ENCODE results near the gene FAAP100.

The FAAP100 gene

DNA sequence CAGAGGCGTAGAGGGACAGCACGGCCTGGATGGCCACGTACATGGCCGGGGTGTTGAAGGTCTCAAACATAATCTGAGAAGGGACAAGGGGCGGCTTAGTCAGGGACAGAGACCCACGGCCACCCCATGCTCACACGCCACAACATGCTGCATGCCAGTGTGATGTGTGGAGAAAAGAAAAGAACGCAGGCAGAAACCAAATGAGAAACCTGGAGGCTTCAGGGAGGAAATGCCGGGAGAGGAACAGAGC, 40.7 kb downstream of the FAAP100 start:
- H3K4me3 ChIP-seq (ENCODE audit: low read length), result peak overlapping the region; percentile 85
- TF ChIP-seq, protein P1, sequence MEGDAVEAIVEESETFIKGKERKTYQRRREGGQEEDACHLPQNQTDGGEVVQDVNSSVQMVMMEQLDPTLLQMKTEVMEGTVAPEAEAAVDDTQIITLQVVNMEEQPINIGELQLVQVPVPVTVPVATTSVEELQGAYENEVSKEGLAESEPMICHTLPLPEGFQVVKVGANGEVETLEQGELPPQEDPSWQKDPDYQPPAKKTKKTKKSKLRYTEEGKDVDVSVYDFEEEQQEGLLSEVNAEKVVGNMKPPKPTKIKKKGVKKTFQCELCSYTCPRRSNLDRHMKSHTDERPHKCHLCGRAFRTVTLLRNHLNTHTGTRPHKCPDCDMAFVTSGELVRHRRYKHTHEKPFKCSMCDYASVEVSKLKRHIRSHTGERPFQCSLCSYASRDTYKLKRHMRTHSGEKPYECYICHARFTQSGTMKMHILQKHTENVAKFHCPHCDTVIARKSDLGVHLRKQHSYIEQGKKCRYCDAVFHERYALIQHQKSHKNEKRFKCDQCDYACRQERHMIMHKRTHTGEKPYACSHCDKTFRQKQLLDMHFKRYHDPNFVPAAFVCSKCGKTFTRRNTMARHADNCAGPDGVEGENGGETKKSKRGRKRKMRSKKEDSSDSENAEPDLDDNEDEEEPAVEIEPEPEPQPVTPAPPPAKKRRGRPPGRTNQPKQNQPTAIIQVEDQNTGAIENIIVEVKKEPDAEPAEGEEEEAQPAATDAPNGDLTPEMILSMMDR (IDR thresholded peaks at IDR 0.05; ENCODE audit: insufficient read depth, low read depth, low read length, missing control alignments), result no peak
- no peak for DNase-seq (ENCODE audit: low read depth)

DNA sequence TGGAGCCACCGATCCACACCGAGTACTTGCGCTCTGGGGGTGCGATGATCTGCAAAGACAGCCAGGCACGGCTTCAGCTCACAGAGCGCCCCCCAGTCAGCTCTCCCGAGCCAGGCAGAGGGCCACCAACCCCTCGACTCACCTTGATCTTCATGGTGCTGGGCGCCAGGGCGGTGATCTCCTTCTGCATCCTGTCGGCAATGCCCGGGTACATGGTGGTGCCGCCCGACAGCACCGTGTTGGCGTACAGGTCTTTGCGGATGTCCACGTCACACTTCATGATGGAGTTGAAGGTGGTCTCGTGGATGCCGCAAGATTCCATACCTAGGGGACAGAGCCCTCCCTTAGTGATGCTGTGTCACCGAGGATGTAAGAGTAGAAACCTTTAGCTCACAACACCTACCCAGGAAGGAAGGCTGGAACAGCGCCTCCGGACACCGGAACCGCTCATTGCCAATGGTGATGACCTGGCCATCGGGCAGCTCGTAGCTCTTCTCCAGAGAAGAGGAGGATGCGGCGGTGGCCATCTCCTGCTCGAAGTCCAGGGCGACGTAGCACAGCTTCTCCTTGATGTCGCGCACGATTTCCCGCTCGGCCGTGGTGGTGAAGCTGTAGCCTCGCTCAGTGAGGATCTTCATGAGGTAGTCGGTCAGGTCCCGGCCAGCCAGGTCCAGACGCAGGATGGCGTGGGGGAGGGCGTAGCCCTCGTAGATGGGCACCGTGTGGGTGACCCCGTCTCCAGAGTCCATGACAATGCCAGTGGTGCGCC, 41.2 kb downstream of the FAAP100 start:
- H3K4me3 ChIP-seq (ENCODE audit: low read length), result peak overlapping the region; percentile 85
- TF ChIP-seq, protein P1 (IDR thresholded peaks at IDR 0.05; ENCODE audit: insufficient read depth, low read depth, low read length, missing control alignments), result no peak
- no peak for DNase-seq (ENCODE audit: low read depth)

DNA sequence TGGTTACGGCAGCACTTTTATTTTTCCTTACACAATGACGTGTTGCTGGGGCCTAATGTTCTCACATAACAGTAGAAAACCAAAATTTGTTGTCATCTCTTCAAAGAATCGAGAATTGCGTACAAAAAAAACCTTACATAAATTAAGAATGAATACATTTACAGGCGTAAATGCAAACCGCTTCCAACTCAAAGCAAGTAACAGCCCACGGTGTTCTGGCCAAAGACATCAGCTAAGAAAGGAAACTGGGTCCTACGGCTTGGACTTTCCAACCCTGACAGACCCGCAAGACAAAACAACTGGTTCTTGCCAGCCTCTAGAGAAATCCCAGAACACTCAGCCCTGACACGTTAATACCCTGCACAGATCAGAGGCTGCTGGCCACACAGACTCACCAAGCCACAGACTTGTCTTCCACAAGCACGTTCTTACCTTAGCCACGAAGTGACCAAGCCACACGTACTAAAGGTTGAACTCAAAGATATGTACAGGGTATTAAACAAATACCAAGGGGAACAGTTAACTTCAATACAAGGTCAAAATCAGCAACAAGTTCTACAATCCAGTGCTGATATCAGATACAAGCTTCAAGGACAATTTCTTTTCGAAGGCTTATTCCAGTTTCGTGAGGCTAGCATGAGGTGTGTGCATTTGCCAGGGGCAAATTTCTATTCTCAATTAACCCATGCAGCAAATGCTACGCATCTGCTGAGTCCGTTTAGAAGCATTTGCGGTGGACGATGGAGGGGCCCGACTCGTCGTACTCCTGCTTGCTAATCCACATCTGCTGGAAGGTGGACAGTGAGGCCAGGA, 42.0 kb downstream of the FAAP100 start:
- no peak for DNase-seq (ENCODE audit: low read depth)
- TF ChIP-seq, protein P1 (IDR thresholded peaks at IDR 0.05; ENCODE audit: insufficient read depth, low read depth, low read length, missing control alignments), result no peak

DNA sequence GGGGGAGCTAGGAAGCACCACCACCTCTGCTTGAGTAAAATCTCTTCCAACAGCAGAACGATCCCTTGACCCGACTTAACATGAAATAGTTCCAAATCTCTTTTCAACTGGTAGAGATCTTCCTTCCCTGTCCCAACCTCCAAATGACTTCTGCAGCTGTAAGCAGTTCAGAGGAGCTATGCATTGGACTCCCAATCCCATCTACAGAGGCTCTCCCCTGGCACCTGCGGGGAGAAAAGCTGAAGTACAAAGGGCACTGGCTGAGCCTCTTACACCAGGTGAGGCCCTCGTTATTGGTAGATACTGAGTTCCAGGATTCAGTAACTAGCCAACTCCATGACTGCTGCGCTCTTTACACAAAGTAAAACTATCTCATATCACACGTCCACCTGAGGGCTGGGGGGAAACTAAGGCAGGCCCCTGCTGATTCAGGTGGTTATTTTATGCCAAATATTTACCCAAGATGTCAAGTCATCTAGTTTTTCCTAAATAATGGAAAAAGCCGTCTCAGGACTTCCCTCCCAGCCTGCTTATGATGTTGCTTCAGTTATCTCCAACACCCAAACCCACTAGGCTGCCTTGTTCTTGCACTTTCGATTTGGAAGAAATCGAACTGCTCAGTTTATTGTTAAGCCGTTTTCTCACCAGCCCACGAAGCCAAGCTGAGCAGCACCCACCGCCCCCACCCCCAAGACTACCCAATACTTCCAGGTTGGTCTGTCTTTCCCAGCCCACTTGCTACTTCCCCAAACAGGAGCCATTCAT, 42.8 kb downstream of the FAAP100 start:
- DNase-seq (ENCODE audit: low read depth), result peak; percentile 59
- TF ChIP-seq, protein P1 (IDR thresholded peaks at IDR 0.05; ENCODE audit: insufficient read depth, low read depth, low read length, missing control alignments), result no peak
- peak overlapping the region; percentile 85 for H3K4me3 ChIP-seq (ENCODE audit: low read length)

More for the DNA sequence above, 42.0 kb downstream of the FAAP100 start:
- H3K4me3 ChIP-seq (ENCODE audit: low read length), result peak overlapping the region; percentile 85

DNA sequence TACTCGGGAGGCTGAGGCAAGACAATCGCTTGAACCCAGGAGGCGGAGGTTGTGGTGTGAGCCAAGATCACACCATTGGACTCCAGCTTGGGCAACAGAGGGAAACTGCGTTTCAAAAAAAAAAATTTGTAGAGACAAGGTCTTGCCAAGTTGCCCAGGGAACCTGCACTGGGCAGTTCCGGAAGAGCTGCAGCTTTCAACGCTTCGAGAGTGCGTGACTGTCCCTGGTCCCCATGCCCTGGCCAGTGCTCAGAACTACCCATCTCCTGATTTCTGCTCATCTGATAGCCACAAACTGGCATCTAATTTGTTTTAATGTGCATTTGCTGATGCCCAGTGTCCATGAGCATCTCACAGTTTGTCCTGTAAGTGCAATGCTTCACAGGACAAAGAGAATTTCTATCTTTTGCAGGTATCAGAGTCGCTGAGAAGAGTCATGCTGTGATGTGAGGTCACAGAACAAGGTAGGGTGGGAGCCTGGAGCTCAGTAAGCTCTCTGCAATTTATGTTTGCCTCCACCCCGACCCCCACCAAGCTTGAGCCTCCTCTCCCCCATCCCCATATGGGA, 43.4 kb downstream of the FAAP100 start:
- no peak overlapping the region for H3K4me3 ChIP-seq (ENCODE audit: low read length)
- TF ChIP-seq, protein P1 (IDR thresholded peaks at IDR 0.05; ENCODE audit: insufficient read depth, low read depth, low read length, missing control alignments), result no peak
- DNase-seq (ENCODE audit: low read depth), result peak; percentile 76

DNA sequence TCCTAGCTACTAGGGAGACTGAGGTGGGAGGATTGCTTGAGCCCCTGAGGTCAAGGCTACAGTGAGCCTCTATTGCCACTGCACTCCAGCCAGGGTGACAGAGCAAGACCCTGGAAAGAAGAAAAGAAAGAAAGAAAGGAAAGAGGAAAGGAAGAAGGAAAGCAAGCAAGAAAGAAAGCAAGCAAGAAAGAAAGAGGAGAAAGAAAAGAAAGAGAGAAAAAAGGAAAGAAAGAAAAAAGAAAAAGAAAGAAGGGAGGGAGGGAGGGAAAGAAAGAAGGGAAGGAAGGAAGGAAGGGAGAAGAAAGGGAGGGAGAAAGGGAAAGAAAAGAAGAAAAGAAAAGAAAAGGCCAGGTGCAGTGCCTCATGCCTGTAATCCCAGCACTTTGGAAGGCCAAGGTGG, 48.5 kb downstream of the FAAP100 start:
- TF ChIP-seq, protein P1 (IDR thresholded peaks at IDR 0.05; ENCODE audit: insufficient read depth, low read depth, low read length, missing control alignments), result no peak
- H3K4me3 ChIP-seq (ENCODE audit: low read length), result no peak overlapping the region

More for the DNA sequence above, 48.5 kb downstream of the FAAP100 start:
- no peak for DNase-seq (ENCODE audit: low read depth)

Measured in epithelial cell of esophagus (primary cell).